ENCODE results near the gene OR8B2.

The OR8B2 gene

GRCh38 chr11:124376280-124376679, 8.0 kb downstream of the OR8B2 start:
- DNase-seq (ENCODE audit: low read depth): no peak
- no peak for TF ChIP-seq CTCF (IDR thresholded peaks at IDR 0.05; ENCODE audit: low read length, missing control alignments)
- no peak overlapping the region for H3K4me3 ChIP-seq (replicated peaks; ENCODE audit: low read depth, low read length)

GRCh38 chr11:124359566-124359965, 24.7 kb downstream of the OR8B2 start:
- no peak overlapping the region for H3K4me3 ChIP-seq (replicated peaks; ENCODE audit: low read depth, low read length)
- no peak for DNase-seq (ENCODE audit: low read depth)
- TF ChIP-seq CTCF (IDR thresholded peaks at IDR 0.05; ENCODE audit: low read length, missing control alignments): no peak

GRCh38 chr11:124346311-124346955, 37.9 kb downstream of the OR8B2 start:
- no peak for TF ChIP-seq CTCF (IDR thresholded peaks at IDR 0.05; ENCODE audit: low read length, missing control alignments)
- no peak for DNase-seq (ENCODE audit: low read depth)
- H3K4me3 ChIP-seq (replicated peaks; ENCODE audit: low read depth, low read length): no peak overlapping the region

- no peak for TF ChIP-seq CTCF (IDR thresholded peaks at IDR 0.05; ENCODE audit: low read length, missing control alignments)
- no peak for DNase-seq (ENCODE audit: low read depth)
Observed at GRCh38 chr11:124344346-124344745, 40.0 kb downstream of the OR8B2 start.

GRCh38 chr11:124340142-124340447, 44.2 kb downstream of the OR8B2 start:
- H3K4me3 ChIP-seq (replicated peaks; ENCODE audit: low read depth, low read length): no peak overlapping the region
- no peak for TF ChIP-seq CTCF (IDR thresholded peaks at IDR 0.05; ENCODE audit: low read length, missing control alignments)
- DNase-seq (ENCODE audit: low read depth): no peak

More at GRCh38 chr11:124344346-124344745, 40.0 kb downstream of the OR8B2 start:
- no peak overlapping the region for H3K4me3 ChIP-seq (replicated peaks; ENCODE audit: low read depth, low read length)

GRCh38 chr11:124339396-124340141, 44.7 kb downstream of the OR8B2 start:
- DNase-seq (ENCODE audit: low read depth): no peak
- TF ChIP-seq CTCF (IDR thresholded peaks at IDR 0.05; ENCODE audit: low read length, missing control alignments): no peak
- no peak overlapping the region for H3K4me3 ChIP-seq (replicated peaks; ENCODE audit: low read depth, low read length)

Measured in fibroblast of pulmonary artery (primary cell).